HCT116 (cell line): ENCODE measurements around the gene SLC43A3. TPM values are rescaled to one million over a fixed set of nuclear protein-coding genes. Genes with fewer than 3 reads are reported as not detected.

Experiments used
- ATAC-seq: fragments of 200-7000 bp; cut with Tn5 transposase; 2 replicates; pipeline ENCODE4 v1.9.1; 2020; ENCODE audit warnings: mild to moderate bottlenecking, moderate library complexity
- BruUV-seq: library from RNA; stranded (reverse); fragments of 400-500 nt; replicated peaks from 2 replicates; lab custom pipeline; 2021; lab: Mats Ljungman, UMichigan
- CTCF ChIA-PET: fragments of 300-600 bp; sonication (Branson Sonifier 250); formaldehyde crosslinking; loops from one replicate; lab custom pipeline; 2021; ENCODE audit warnings: antibody characterized with exemption; lab: Charles Lee
- POLR2A ChIA-PET: fragments of 300-600, 350-600 bp; sonication (Branson Sonifier 250); formaldehyde crosslinking; loops from one replicate; lab custom pipeline; 2021; ENCODE audit warnings: antibody characterized with exemption; lab: Charles Lee
- RAD21 ChIA-PET, 2 experiments: fragments of 300-600 bp; sonication (Branson Sonifier 250); formaldehyde crosslinking; loops; one replicate each; lab custom pipeline; 2023; ENCODE audit warnings: low total read pairs in 2 of 2; ENCODE audit not compliant: uncharacterized antibody in 2 of 2, unreplicated experiment in 2 of 2, low non-redundant PET in 1 of 2; lab: Charles Lee
- DNase-seq: peaks from one replicate; pipeline ENCODE4 v3.0.0-alpha.2; 2010; ENCODE audit warnings: low read depth, low spot score
- H2AFZ ChIP-seq: fragments of 200-600 bp; shearing (Covaris generic), sonication (generic); 2 replicates; pipeline ENCODE4 v1.6.1; 2017; ENCODE audit warnings: low read depth, mixed run types, mixed read lengths, antibody characterized with exemption, low read length; ENCODE audit not compliant: poor library complexity, severe bottlenecking
- H3K27ac ChIP-seq: 2 replicates; pipeline ENCODE4 v1.5.1; 2012; ENCODE audit warnings: low read depth, low read length
- H3K27me3 ChIP-seq: fragments of 200-600 bp; sonication (generic); 2 replicates; pipeline ENCODE4 v1.6.1; 2016; ENCODE audit warnings: mixed run types, low read length, mixed read lengths; ENCODE audit not compliant: insufficient read depth
- H3K36me3 ChIP-seq, 2 experiments: fragments of 200-500 bp in 1 of 2; fragments of 200-600 bp in 1 of 2; sonication (Bioruptor generic) in 1 of 2; sonication (generic) in 1 of 2; 2 replicates each; pipeline versions ENCODE4 v1.5.1 to v1.6.1; 2014 to 2016; ENCODE audit warnings: low read length in 2 of 2, inconsistent platforms in 1 of 2, mixed read lengths in 1 of 2, mixed run types in 1 of 2; ENCODE audit not compliant: insufficient read depth in 2 of 2, control insufficient read depth in 1 of 2
- H3K4me1 ChIP-seq, 2 experiments: fragments of 200-600 bp in 1 of 2; sonication (generic) in 1 of 2; 2 replicates each; pipeline versions ENCODE4 v1.5.1 to v1.6.1; 2012 to 2017; ENCODE audit warnings: low read length in 2 of 2, inconsistent platforms in 1 of 2, mild to moderate bottlenecking in 1 of 2, mixed read lengths in 1 of 2, mixed run types in 1 of 2, moderate library complexity in 1 of 2; ENCODE audit not compliant: insufficient read depth in 2 of 2, control insufficient read depth in 1 of 2
- H3K4me2 ChIP-seq: fragments of 200-600 bp; sonication (generic); 2 replicates; pipeline ENCODE4 v1.6.1; 2017; ENCODE audit warnings: mixed run types, low read length, mixed read lengths
- H3K4me3 ChIP-seq, 2 experiments: fragments of 200-600 bp in 1 of 2; sonication (generic) in 1 of 2; replicated peaks in 1 of 2; 2 replicates each; pipeline ENCODE4 v1.5.1; 2011 to 2016; ENCODE audit warnings: low read length in 2 of 2, control low read depth in 1 of 2, low read depth in 1 of 2, mild to moderate bottlenecking in 1 of 2, mixed read lengths in 1 of 2, mixed run types in 1 of 2
- H3K79me2 ChIP-seq: fragments of 200-600 bp; sonication (generic); 2 replicates; pipeline ENCODE4 v1.6.1; 2017; ENCODE audit warnings: mild to moderate bottlenecking, mixed run types, low read length, moderate library complexity, mixed read lengths; ENCODE audit not compliant: insufficient read depth
- H3K9ac ChIP-seq: fragments of 200-600 bp; sonication (generic); 2 replicates; pipeline ENCODE4 v1.6.1; 2016; ENCODE audit warnings: low read length, mixed read lengths
- H3K9me2 ChIP-seq: fragments of 200-600 bp; sonication (generic), shearing (Covaris generic); 2 replicates; pipeline ENCODE4 v1.6.1; 2017; ENCODE audit warnings: mixed run types, mild to moderate bottlenecking, moderate library complexity; ENCODE audit not compliant: insufficient read depth
- H3K9me3 ChIP-seq, 2 experiments: fragments of 200-500 bp in 1 of 2; fragments of 200-600 bp in 1 of 2; sonication (Bioruptor generic) in 1 of 2; sonication (generic) in 1 of 2; 2 replicates each; pipeline ENCODE4 v1.6.1; 2014 to 2017; ENCODE audit warnings: low read length in 2 of 2, mixed read lengths in 2 of 2, inconsistent platforms in 1 of 2, low read depth in 1 of 2, mild to moderate bottlenecking in 1 of 2, mixed run types in 1 of 2, moderate library complexity in 1 of 2; ENCODE audit not compliant: control insufficient read depth in 1 of 2, insufficient read depth in 1 of 2
- H4K20me1 ChIP-seq: fragments of 200-600 bp; sonication (generic), shearing (Covaris generic); 2 replicates; pipeline ENCODE4 v1.6.1; 2017; ENCODE audit warnings: mixed run types, mild to moderate bottlenecking, moderate library complexity; ENCODE audit not compliant: insufficient read depth
- EZH2 ChIP-seq: fragments of 200-600 bp; sonication (generic); IDR thresholded peaks from 2 replicates; pipeline ENCODE4 v1.6.1; 2017; ENCODE audit warnings: antibody characterized with exemption, mixed run types
- EZH2phosphoT487 ChIP-seq: fragments of 200-600 bp; IDR thresholded peaks from 2 replicates; pipeline ENCODE4 v1.6.1; 2018; ENCODE audit warnings: antibody characterized with exemption, borderline replicate concordance
- MAX ChIP-seq: IDR thresholded peaks from 2 replicates; pipeline ENCODE4 v1.6.1; 2012
- POLR2A ChIP-seq: IDR thresholded peaks from 2 replicates; pipeline ENCODE4 v1.7.0; 2011; ENCODE audit warnings: borderline replicate concordance; ENCODE audit not compliant: insufficient read depth, insufficient read length; ENCODE audit errors: extremely low read depth
- POLR2AphosphoS5 ChIP-seq: IDR thresholded peaks from 2 replicates; pipeline ENCODE4 v1.6.1; 2011; ENCODE audit warnings: mild to moderate bottlenecking, low read depth, low read length, moderate library complexity
- RAD21 ChIP-seq: IDR thresholded peaks from 2 replicates; pipeline ENCODE4 v1.6.1; 2012; ENCODE audit warnings: low read depth, mild to moderate bottlenecking
- SRF ChIP-seq: IDR thresholded peaks from 2 replicates; pipeline ENCODE4 v1.6.1; 2012; ENCODE audit warnings: low read depth
- TCF7L2 ChIP-seq: IDR thresholded peaks from 2 replicates; pipeline ENCODE4 v1.7.0; 2011; ENCODE audit warnings: borderline replicate concordance, inconsistent platforms; ENCODE audit not compliant: insufficient read depth, insufficient read length; ENCODE audit errors: extremely low read depth
- intact Hi-C: fragments of 100-400 bp; cut with micrococcal nuclease; formaldehyde crosslinking; loops from 2 replicates; pipeline ENCODE4 v1.10.0; 2022
- total RNA-seq: library from RNA; stranded (reverse); gene quantifications from one replicate; pipeline ENCODE4 v1.2.1, GENCODE V29; 2021; ENCODE audit not compliant: unreplicated experiment
- TF ChIP-seq, protein P1 (sequence below): IDR thresholded peaks from 2 replicates; pipeline ENCODE4 v1.6.1; 2012; ENCODE audit warnings: low read depth

SLC43A3 gene
- total RNA-seq, 1 experiment from 2014 or later, result 36.9 TPM

DNA sequence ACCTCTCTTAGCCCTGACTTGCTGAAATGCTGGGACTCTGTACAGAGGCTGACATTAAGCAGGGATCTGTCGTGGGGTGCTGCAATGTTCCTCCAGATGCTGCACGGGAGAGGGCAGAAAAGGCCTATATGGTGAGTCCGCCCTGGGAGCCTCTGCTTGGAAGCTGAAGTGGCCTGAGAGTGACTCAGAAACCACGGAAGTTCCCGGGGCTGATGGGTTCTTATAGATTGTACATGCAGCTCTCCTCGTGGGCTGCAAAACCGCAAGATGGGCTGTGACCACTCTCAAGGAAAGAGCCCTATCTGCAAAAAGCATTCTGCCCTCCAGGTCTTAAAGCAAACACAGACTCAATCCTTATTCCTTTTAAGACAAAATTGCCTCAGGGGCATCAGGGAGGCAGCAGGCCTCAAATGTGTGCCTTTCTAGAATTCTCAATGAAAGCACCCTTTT, 5.8 kb upstream of the SLC43A3 start (continued):
- TF ChIP-seq EZH2 (no peak), TCF7L2 (no peak)

DNA sequence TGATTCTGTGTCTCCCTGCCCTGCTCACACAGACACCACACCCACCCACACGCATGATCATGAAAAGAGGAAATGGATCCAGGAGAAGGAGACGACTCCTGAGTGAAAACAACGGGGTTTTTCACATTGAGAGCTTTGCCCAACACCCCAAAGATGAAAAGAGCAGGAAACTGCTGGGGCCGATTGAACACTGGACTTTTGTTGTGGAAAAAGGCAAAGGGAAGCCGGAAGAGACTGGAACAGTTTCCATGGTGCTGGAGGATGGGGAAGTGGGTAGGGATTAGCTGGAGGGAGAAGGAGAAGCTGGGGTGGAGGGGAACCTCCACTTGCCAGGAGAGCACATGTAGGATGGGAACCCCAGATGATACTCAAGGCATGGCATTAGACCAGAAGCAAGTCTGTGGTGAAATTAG, 5.2 kb upstream of the SLC43A3 start:
- no peak overlapping the region for H2AFZ ChIP-seq
- no peaks in the 10 kb centered on the region for H3K79me2 ChIP-seq
- POLR2A ChIA-PET, result no interaction called here
- RAD21 ChIA-PET, result no interaction called here
- no TSS peak for BruUV-seq
- H3K9me2 ChIP-seq, result no peaks in the 10 kb centered on the region
- TF ChIP-seq, protein P1, sequence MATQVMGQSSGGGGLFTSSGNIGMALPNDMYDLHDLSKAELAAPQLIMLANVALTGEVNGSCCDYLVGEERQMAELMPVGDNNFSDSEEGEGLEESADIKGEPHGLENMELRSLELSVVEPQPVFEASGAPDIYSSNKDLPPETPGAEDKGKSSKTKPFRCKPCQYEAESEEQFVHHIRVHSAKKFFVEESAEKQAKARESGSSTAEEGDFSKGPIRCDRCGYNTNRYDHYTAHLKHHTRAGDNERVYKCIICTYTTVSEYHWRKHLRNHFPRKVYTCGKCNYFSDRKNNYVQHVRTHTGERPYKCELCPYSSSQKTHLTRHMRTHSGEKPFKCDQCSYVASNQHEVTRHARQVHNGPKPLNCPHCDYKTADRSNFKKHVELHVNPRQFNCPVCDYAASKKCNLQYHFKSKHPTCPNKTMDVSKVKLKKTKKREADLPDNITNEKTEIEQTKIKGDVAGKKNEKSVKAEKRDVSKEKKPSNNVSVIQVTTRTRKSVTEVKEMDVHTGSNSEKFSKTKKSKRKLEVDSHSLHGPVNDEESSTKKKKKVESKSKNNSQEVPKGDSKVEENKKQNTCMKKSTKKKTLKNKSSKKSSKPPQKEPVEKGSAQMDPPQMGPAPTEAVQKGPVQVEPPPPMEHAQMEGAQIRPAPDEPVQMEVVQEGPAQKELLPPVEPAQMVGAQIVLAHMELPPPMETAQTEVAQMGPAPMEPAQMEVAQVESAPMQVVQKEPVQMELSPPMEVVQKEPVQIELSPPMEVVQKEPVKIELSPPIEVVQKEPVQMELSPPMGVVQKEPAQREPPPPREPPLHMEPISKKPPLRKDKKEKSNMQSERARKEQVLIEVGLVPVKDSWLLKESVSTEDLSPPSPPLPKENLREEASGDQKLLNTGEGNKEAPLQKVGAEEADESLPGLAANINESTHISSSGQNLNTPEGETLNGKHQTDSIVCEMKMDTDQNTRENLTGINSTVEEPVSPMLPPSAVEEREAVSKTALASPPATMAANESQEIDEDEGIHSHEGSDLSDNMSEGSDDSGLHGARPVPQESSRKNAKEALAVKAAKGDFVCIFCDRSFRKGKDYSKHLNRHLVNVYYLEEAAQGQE, result no peak
- TF ChIP-seq EZH2 (no peak), POLR2AphosphoS5 (no peak), SRF (no peak), RAD21 (no peak), MAX (no peak), EZH2phosphoT487 (no peak), POLR2A (no peak)
- TF ChIP-seq, all 23 proteins: peak for 0
- intact Hi-C loops, result no loop called here
- Histone ChIP-seq H3K27me3 (peaks cover 22% of the 10 kb centered on the region), H3K36me3 (no peaks in the 10 kb centered on the region), H3K9me3 (no peaks in the 10 kb centered on the region), H3K4me3 (no peak overlapping the region), H4K20me1 (no peaks in the 10 kb centered on the region), H3K27ac (no peak overlapping the region), H3K4me1 (peaks cover 2 to 6% of the 10 kb centered on the region in 2 experiments; a peak in 3 of 4 replicates), H3K9ac (no peak overlapping the region), H3K4me2 (no peak overlapping the region)
- DNase-seq (no peak), ATAC-seq (no peak)
- CTCF ChIA-PET, result no interaction called here
